GM15510 (cell line): ENCODE results near the gene H6PD.

Experiments
- POLR2A ChIP-seq: IDR thresholded peaks from 3 replicates; pipeline ENCODE4 v1.6.1; 2011; ENCODE audit warnings: borderline replicate concordance; ENCODE audit not compliant: insufficient read length; ENCODE audit errors: extremely low read depth

Gene H6PD

GRCh38 chr1:9317591-9318417 lies 83.2 kb downstream of the H6PD start:
- TF ChIP-seq POLR2A = no peak

GRCh38 chr1:9319208-9319788 lies 84.7 kb downstream of the H6PD start:
- TF ChIP-seq POLR2A = no peak

GRCh38 chr1:9319789-9320519 lies 85.4 kb downstream of the H6PD start:
- TF ChIP-seq POLR2A = no peak
